Caco-2 (cell line): ENCODE results near the gene SRPK3. TPM values are rescaled to one million over a fixed set of nuclear protein-coding genes. Genes with fewer than 3 reads are reported as not detected.

ENCODE experiments used
- Bru-seq: library from RNA; stranded (reverse); fragments of 400-500 nt; gene quantifications from one replicate; lab custom pipeline; 2021; lab: Mats Ljungman, UMichigan
- BruChase-seq, 2 experiments: library from RNA; stranded (reverse); fragments of 400-500 nt; gene quantifications; one replicate each; lab custom pipeline; 2021; lab: Mats Ljungman, UMichigan
- BruUV-seq: library from RNA; stranded (reverse); fragments of 400-500 nt; replicated peaks from 2 replicates; lab custom pipeline; 2021; lab: Mats Ljungman, UMichigan
- CTCF ChIA-PET: fragments of 300-600 bp; sonication (Branson Sonifier 250); formaldehyde crosslinking; loops from one replicate; lab custom pipeline; 2022; ENCODE audit warnings: antibody characterized with exemption; lab: Charles Lee
- POLR2A ChIA-PET: fragments of 300-600 bp; sonication (Branson Sonifier 250); formaldehyde crosslinking; loops from one replicate; lab custom pipeline; 2022; ENCODE audit warnings: antibody characterized with exemption; lab: Charles Lee
- DNase-seq, 2 experiments: peaks; one replicate each; pipeline versions ENCODE4 v3.0.0 to v3.0.0-alpha.2; 2020 to 2022
- H3K27me3 ChIP-seq: replicated peaks from 2 replicates; pipeline ENCODE4 v1.6.0; 2011; ENCODE audit warnings: low read length; ENCODE audit not compliant: control insufficient read depth, insufficient read depth
- H3K36me3 ChIP-seq: 2 replicates; pipeline ENCODE4 v1.5.1; 2011; ENCODE audit warnings: low read length; ENCODE audit not compliant: control insufficient read depth, insufficient read depth
- H3K4me1 ChIP-seq: fragments of 250-450 bp; sonication (Bioruptor Pico); 2 replicates; pipeline ENCODE4 v1.5.1; 2020; ENCODE audit warnings: mild to moderate bottlenecking
- H3K4me3 ChIP-seq: 2 replicates; pipeline ENCODE4 v1.5.1; 2011; ENCODE audit warnings: low read depth, mild to moderate bottlenecking, control low read depth, low read length
- H3K9me3 ChIP-seq: fragments of 250-450 bp; sonication (Bioruptor Pico); 2 replicates; pipeline ENCODE4 v1.5.1; 2020; ENCODE audit warnings: mild to moderate bottlenecking, moderate library complexity
- H3K27ac Mint-ChIP-seq: one replicate; pipeline ENCODE4 v1.8.0; 2022; ENCODE audit warnings: mixed read lengths; ENCODE audit not compliant: unreplicated experiment
- H3K27me3 Mint-ChIP-seq: one replicate; pipeline ENCODE4 v1.8.0; 2022; ENCODE audit warnings: mixed read lengths; ENCODE audit not compliant: insufficient read depth, unreplicated experiment
- H3K36me3 Mint-ChIP-seq: one replicate; pipeline ENCODE4 v1.8.0; 2022; ENCODE audit warnings: mild to moderate bottlenecking, mixed read lengths; ENCODE audit not compliant: insufficient read depth, unreplicated experiment
- H3K4me1 Mint-ChIP-seq: one replicate; pipeline ENCODE4 v1.8.0; 2022; ENCODE audit warnings: low read depth, mixed read lengths; ENCODE audit not compliant: unreplicated experiment
- H3K4me3 Mint-ChIP-seq: one replicate; pipeline ENCODE4 v1.8.0; 2022; ENCODE audit warnings: mild to moderate bottlenecking, moderate library complexity, mixed read lengths; ENCODE audit not compliant: unreplicated experiment
- H3K9me3 Mint-ChIP-seq: one replicate; pipeline ENCODE4 v1.8.0; 2022; ENCODE audit warnings: mixed read lengths; ENCODE audit not compliant: unreplicated experiment
- CTCF ChIP-seq, 2 experiments: fragments of 200-600 bp in 1 of 2; IDR thresholded peaks; 1 replicate in 1 of 2; 2 replicates in 1 of 2; pipeline versions ENCODE4 v1.5.1 to v1.8.0; 2011 to 2022; ENCODE audit warnings: antibody characterized with exemption in 1 of 2, control low read depth in 1 of 2, inconsistent platforms in 1 of 2, low read depth in 1 of 2, low read length in 1 of 2, mild to moderate bottlenecking in 1 of 2, moderate library complexity in 1 of 2; ENCODE audit not compliant: insufficient read depth in 1 of 2, severe bottlenecking in 1 of 2, unreplicated experiment in 1 of 2
- intact Hi-C: fragments of 100-400 bp; cut with micrococcal nuclease; formaldehyde crosslinking; loops from one replicate; pipeline ENCODE4 v1.10.0; 2022; ENCODE audit not compliant: unreplicated experiment
- long read RNA-seq: library from polyadenylated mRNA; stranded (forward); transcript quantifications from one replicate; pipeline ENCODE4 v2.0.0, GENCODE V29; 2022
- total RNA-seq: library from RNA; stranded (reverse); gene quantifications from 2 replicates; pipeline ENCODE4 v1.2.3, GENCODE V29; 2022

Gene SRPK3
- not detected in 2 replicates for total RNA-seq
- not detected for Bru-seq, nascent RNA
- BruChase-seq, experiment 1, labeled RNA remaining after a 2-hour chase = not detected
- BruChase-seq, experiment 2, labeled RNA remaining after a 6-hour chase = not detected
- long read RNA-seq = 0 reads

- Histone ChIP-seq H3K4me1 (no peaks in the 10 kb centered on the region), H3K9me3 (no peaks in the 10 kb centered on the region), H3K36me3 (no peaks in the 10 kb centered on the region), H3K27me3 (no peaks in the 10 kb centered on the region), H3K4me3 (no peak within 1 kb of the TSS)
- Mint-ChIP-seq H3K27ac (no peak within 1 kb of the TSS), H3K4me1 (no peaks in the 10 kb centered on the region), H3K9me3 (no peaks in the 10 kb centered on the region), H3K36me3 (peaks cover 6% of the 10 kb centered on the region), H3K27me3 (no peaks in the 10 kb centered on the region), H3K4me3 (no peak within 1 kb of the TSS)
- ChIA-PET POLR2A (no interaction called here), CTCF (interaction anchor here (0.6 kb wide), 1 partner anchor 131 kb away, joined by 3 read pairs; no protein-coding TSS in a partner anchor)
- no peak for TF ChIP-seq CTCF (IDR thresholded peaks at IDR 0.05; ENCODE audit: insufficient read depth in 1 of 2, low read depth in 1 of 2, low read length in 1 of 2, severe bottlenecking in 1 of 2, unreplicated experiment in 1 of 2)
- no TSS peak for BruUV-seq
- DNase-seq = no peak
- intact Hi-C loops = no loop called here
Measured at GRCh38 chrX:153780678-153781427, at the start of gene SRPK3. TSS of gene SRPK3 (plus strand) at chrX:153781041. CDS start at chrX:153781087, 46 bp downstream.

- DNase-seq = no peak
- Histone ChIP-seq H3K4me3 (no peak overlapping the region), H3K4me1 (peaks cover 4% of the 10 kb centered on the region; the same call in 1 of the 2 replicates), H3K36me3 (no peaks in the 10 kb centered on the region), H3K27me3 (no peaks in the 10 kb centered on the region), H3K9me3 (no peaks in the 10 kb centered on the region)
- no TSS peak for BruUV-seq
- Mint-ChIP-seq H3K36me3 (peaks cover 3% of the 10 kb centered on the region), H3K27ac (no peak overlapping the region), H3K4me1 (no peaks in the 10 kb centered on the region), H3K9me3 (no peaks in the 10 kb centered on the region), H3K4me3 (no peak overlapping the region), H3K27me3 (no peaks in the 10 kb centered on the region)
- CTCF ChIA-PET = no interaction called here
- intact Hi-C loops = no loop called here
- POLR2A ChIA-PET = no interaction called here
- no peak for TF ChIP-seq CTCF (IDR thresholded peaks at IDR 0.05; ENCODE audit: insufficient read depth in 1 of 2, low read depth in 1 of 2, low read length in 1 of 2, severe bottlenecking in 1 of 2, unreplicated experiment in 1 of 2)
Measured at GRCh38 chrX:153731117-153731844, 49.6 kb upstream of the SRPK3 start.

GRCh38 chrX:153731845-153732215, 49.0 kb upstream of the SRPK3 start:
- CTCF ChIA-PET = no interaction called here
- intact Hi-C loops = no loop called here
- H3K36me3 ChIP-seq = no peaks in the 10 kb centered on the region
- no peaks in the 10 kb centered on the region for H3K27me3 Mint-ChIP-seq
- POLR2A ChIA-PET = no interaction called here
- no peaks in the 10 kb centered on the region for H3K4me1 Mint-ChIP-seq
- no peak for DNase-seq
- H3K36me3 Mint-ChIP-seq = no peaks in the 10 kb centered on the region
- H3K9me3 Mint-ChIP-seq = no peaks in the 10 kb centered on the region
- H3K27me3 ChIP-seq = no peaks in the 10 kb centered on the region
- TF ChIP-seq CTCF (IDR thresholded peaks at IDR 0.05; ENCODE audit: insufficient read depth in 1 of 2, low read depth in 1 of 2, low read length in 1 of 2, severe bottlenecking in 1 of 2, unreplicated experiment in 1 of 2) = no peak
- no peak overlapping the region for H3K4me3 Mint-ChIP-seq
- no TSS peak for BruUV-seq
- H3K9me3 ChIP-seq = no peaks in the 10 kb centered on the region
- no peak overlapping the region for H3K4me3 ChIP-seq
- no peaks in the 10 kb centered on the region; the same call in 1 of the 2 replicates for H3K4me1 ChIP-seq
- no peak overlapping the region for H3K27ac Mint-ChIP-seq
